MCF 10A (cell line): ENCODE data around the gene SLC24A3. TPM values are rescaled to one million over a fixed set of nuclear protein-coding genes. Genes with fewer than 3 reads are reported as not detected.

Source experiments
- BruUV-seq: library from RNA; stranded (reverse); fragments of 400-500 nt; replicated peaks from 2 replicates; lab custom pipeline; 2021; lab: Mats Ljungman, UMichigan
- CTCF ChIA-PET: fragments of 300-600 bp; sonication (Branson Sonifier 250); formaldehyde crosslinking; extraction: SDS; loops from one replicate; lab custom pipeline; 2021; ENCODE audit warnings: antibody characterized with exemption, inconsistent platforms; lab: Yijun Ruan, JAX
- POLR2A ChIA-PET: fragments of 300-600, 350-650 bp; sonication (Branson Sonifier 250); formaldehyde crosslinking; extraction: SDS; loops from one replicate; lab custom pipeline; 2020; ENCODE audit warnings: antibody characterized with exemption, inconsistent platforms; lab: Yijun Ruan, JAX
- DNase-seq: peaks from one replicate; pipeline ENCODE4 v3.0.0-alpha.2; 2018; ENCODE audit not compliant: unreplicated experiment
- H3K27ac Mint-ChIP-seq: one replicate; pipeline ENCODE4 v1.8.0; 2022; ENCODE audit warnings: mild to moderate bottlenecking, low read depth, mixed read lengths; ENCODE audit not compliant: unreplicated experiment
- H3K27me3 Mint-ChIP-seq: one replicate; pipeline ENCODE4 v1.8.0; 2022; ENCODE audit warnings: mixed read lengths; ENCODE audit not compliant: insufficient read depth, unreplicated experiment
- H3K36me3 Mint-ChIP-seq: one replicate; pipeline ENCODE4 v1.8.0; 2022; ENCODE audit warnings: mild to moderate bottlenecking, moderate library complexity, mixed read lengths; ENCODE audit not compliant: insufficient read depth, unreplicated experiment
- H3K4me1 Mint-ChIP-seq: one replicate; pipeline ENCODE4 v1.8.0; 2022; ENCODE audit warnings: mixed read lengths; ENCODE audit not compliant: insufficient read depth, unreplicated experiment
- H3K4me3 Mint-ChIP-seq: one replicate; pipeline ENCODE4 v1.8.0; 2022; ENCODE audit warnings: mild to moderate bottlenecking, moderate library complexity, mixed read lengths; ENCODE audit not compliant: unreplicated experiment
- H3K9me3 Mint-ChIP-seq: one replicate; pipeline ENCODE4 v1.8.0; 2022; ENCODE audit warnings: mixed read lengths; ENCODE audit not compliant: unreplicated experiment
- intact Hi-C: fragments of 100-400 bp; cut with micrococcal nuclease; formaldehyde crosslinking; loops from 2 replicates; pipeline ENCODE4 v1.14.1; 2022
- total RNA-seq: library from RNA; stranded (reverse); gene quantifications from 2 replicates; pipeline ENCODE4 v1.2.3, GENCODE V29; 2022
- TF ChIP-seq, protein P1 (sequence below): fragments of 200-600 bp; IDR thresholded peaks from one replicate; pipeline ENCODE4 v1.8.0; 2022; ENCODE audit warnings: antibody characterized with exemption, mild to moderate bottlenecking; ENCODE audit not compliant: unreplicated experiment

Gene SLC24A3
- total RNA-seq, 1 experiment from 2014 or later = not detected

DNA sequence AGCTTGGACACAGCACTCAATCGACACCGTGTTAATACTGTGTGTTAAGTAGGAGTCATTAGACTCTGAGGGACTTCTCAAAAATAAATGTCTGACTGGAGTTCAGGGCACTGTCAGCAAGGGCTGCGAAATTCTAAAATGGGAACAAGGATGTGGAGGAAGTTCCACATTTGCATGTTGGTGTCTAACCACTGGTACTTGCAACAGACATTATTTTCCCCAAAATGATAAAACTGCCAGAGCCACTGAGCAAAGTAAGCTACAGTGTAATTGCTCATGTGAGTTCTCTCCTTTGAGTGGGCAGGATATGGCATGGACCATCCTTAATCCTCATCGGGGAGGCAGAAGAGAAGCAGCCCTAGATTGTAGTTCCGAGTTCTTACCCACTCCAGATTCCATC, 215.9 kb downstream of the SLC24A3 start:
- intact Hi-C loops = no loop called here
- DNase-seq = no peak
- ChIA-PET CTCF (interaction anchor here (0.8 to 1.5 kb wide), 4 partner anchors 8 to 235 kb away, joined by 3 to 4 read pairs (median 3); no protein-coding TSS in a partner anchor), POLR2A (interaction anchor here (0.6 kb wide), 1 partner anchor 176 kb away, joined by 3 read pairs; no protein-coding TSS in a partner anchor)
- no TSS peak for BruUV-seq
- TF ChIP-seq, protein P1, sequence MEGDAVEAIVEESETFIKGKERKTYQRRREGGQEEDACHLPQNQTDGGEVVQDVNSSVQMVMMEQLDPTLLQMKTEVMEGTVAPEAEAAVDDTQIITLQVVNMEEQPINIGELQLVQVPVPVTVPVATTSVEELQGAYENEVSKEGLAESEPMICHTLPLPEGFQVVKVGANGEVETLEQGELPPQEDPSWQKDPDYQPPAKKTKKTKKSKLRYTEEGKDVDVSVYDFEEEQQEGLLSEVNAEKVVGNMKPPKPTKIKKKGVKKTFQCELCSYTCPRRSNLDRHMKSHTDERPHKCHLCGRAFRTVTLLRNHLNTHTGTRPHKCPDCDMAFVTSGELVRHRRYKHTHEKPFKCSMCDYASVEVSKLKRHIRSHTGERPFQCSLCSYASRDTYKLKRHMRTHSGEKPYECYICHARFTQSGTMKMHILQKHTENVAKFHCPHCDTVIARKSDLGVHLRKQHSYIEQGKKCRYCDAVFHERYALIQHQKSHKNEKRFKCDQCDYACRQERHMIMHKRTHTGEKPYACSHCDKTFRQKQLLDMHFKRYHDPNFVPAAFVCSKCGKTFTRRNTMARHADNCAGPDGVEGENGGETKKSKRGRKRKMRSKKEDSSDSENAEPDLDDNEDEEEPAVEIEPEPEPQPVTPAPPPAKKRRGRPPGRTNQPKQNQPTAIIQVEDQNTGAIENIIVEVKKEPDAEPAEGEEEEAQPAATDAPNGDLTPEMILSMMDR = no peak
- Mint-ChIP-seq H3K27me3 (no peaks in the 10 kb centered on the region), H3K36me3 (no peaks in the 10 kb centered on the region), H3K9me3 (peaks cover 8% of the 10 kb centered on the region), H3K4me3 (no peak overlapping the region), H3K27ac (no peak overlapping the region), H3K4me1 (no peaks in the 10 kb centered on the region)

DNA sequence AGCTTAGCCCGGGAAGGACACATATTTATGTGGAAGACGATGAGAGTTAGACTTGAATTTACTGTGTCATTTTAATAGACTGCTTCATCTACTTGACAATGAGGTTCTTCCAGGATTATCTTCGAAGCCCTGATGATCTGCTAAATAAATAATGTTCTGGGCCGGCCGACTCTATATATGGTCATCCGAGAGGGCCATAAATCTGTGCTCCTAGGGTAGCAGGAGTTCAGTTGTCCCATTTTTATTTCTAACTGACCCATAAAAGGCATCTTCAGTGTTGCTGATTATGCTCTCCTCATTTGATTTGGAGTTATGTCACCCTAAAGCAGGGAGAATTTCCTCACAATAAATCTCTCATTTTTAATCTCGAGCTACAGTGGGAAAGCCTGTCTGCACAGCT, 217.1 kb downstream of the SLC24A3 start:
- no peaks in the 10 kb centered on the region for H3K27me3 Mint-ChIP-seq
- POLR2A ChIA-PET = no interaction called here
- intact Hi-C loops = no loop called here
- DNase-seq = no peak
- H3K4me1 Mint-ChIP-seq = no peaks in the 10 kb centered on the region
- TF ChIP-seq, protein P1 = no peak
- no peak overlapping the region for H3K4me3 Mint-ChIP-seq
- H3K9me3 Mint-ChIP-seq = peaks cover 8% of the 10 kb centered on the region
- CTCF ChIA-PET = interaction anchor here (1.5 kb wide), 1 partner anchor 234 kb away, joined by 3 read pairs; no protein-coding TSS in a partner anchor
- BruUV-seq = no TSS peak
- H3K36me3 Mint-ChIP-seq = no peaks in the 10 kb centered on the region
- no peak overlapping the region for H3K27ac Mint-ChIP-seq

DNA sequence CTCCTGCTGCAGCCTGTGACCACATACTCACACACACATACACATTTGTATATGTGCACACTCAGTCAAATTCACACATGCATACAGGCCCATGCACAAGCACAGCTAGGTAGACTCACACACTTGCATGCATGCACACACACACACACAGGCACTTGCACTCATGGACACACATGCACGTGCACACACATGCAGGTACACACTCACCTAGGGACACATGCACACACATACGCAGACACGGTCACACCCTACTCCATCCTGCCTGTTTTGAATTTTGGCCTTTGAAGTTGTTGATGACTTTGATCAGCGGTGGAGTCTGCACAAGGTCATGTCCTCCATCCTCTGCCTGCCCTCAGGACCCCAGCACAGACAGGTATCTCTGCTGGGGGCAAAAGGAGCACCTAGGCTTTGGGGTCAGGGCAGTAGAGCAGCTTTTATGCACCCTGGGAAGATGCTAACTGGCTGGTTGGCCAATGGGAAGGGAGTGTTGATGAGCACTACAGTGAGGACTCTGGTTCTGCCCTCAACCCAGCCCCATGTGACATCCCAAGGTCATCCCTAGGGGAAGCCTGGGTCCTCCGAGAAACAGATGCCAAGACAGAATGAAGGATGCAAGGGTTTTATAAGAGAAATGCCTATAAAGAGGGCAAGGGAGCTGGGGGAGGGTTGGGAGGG, 218.3 kb downstream of the SLC24A3 start:
- TF ChIP-seq, protein P1 = no peak
- Mint-ChIP-seq H3K36me3 (no peaks in the 10 kb centered on the region), H3K9me3 (peaks cover 8% of the 10 kb centered on the region), H3K27me3 (no peaks in the 10 kb centered on the region), H3K27ac (no peak overlapping the region), H3K4me3 (no peak overlapping the region), H3K4me1 (no peaks in the 10 kb centered on the region)
- ChIA-PET POLR2A (no interaction called here), CTCF (interaction anchor here (0.7 kb wide), 1 partner anchor 233 kb away, joined by 3 read pairs; no protein-coding TSS in a partner anchor)
- no peak for DNase-seq
- intact Hi-C loops = no loop called here
- BruUV-seq = no TSS peak

DNA sequence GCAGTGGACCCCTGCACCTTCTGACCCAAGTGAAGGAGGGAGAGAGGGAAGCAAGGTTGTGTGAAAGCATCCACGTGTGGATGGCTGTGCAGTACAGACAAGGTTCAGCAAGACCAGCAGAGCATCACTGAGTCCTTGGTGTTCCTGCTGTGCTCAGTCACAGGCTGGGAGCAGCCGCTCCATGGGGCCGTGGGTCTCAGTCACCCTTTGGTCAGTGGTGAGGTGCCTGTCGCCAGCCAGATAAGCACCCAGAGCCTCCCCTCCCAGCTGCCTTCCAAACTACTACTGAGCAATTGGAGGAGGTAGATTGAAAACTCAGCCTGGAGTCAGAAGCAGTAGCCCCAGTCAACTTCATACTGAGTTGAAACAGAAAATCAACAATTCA, 218.9 kb downstream of the SLC24A3 start:
- no peak overlapping the region for H3K27ac Mint-ChIP-seq
- CTCF ChIA-PET = interaction anchor here (0.7 kb wide), 2 partner anchors 72 to 232 kb away, joined by 3 read pairs; no protein-coding TSS in a partner anchor
- no TSS peak for BruUV-seq
- H3K27me3 Mint-ChIP-seq = no peaks in the 10 kb centered on the region
- no peak for DNase-seq
- no peaks in the 10 kb centered on the region for H3K36me3 Mint-ChIP-seq
- H3K4me1 Mint-ChIP-seq = no peaks in the 10 kb centered on the region
- H3K4me3 Mint-ChIP-seq = no peak overlapping the region
- POLR2A ChIA-PET = no interaction called here
- peaks cover 10% of the 10 kb centered on the region for H3K9me3 Mint-ChIP-seq
- TF ChIP-seq, protein P1 = no peak
- intact Hi-C loops = no loop called here
